ENCODE data around the gene SMARCAD1.

SMARCAD1 gene

DNA sequence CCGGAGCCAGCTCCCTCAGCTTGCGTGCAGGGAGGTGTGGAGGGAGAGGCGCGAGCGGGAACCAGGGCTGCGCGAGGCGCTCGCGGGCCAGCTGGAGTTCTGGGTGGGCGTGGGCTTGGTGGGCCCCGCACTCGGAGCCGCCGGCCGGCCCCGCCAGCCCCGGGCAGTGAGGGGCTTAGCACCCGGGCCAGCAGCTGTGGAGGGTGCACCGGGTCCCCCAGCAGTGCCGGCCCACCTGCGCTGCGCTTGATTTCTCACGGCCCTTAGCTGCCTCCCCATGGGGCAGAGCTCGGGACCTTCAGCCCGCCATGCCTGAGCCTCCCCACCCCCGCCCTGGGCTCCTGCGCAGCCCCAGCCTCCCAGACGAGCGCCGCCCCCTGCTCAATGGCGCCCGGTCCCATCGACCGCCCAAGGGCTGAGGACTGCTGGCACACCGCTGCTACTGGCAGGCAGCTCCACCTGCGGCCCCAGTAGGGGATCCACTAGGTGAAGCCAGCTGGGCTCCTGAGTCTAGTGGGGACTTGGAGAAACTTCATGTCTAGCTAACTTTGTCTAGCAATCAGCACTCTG lies 37.8 kb upstream of the SMARCAD1 start:
- no peak overlapping the region for H3K4me3 ChIP-seq (ENCODE audit: low read depth, low read length)
- TF ChIP-seq, protein P1, sequence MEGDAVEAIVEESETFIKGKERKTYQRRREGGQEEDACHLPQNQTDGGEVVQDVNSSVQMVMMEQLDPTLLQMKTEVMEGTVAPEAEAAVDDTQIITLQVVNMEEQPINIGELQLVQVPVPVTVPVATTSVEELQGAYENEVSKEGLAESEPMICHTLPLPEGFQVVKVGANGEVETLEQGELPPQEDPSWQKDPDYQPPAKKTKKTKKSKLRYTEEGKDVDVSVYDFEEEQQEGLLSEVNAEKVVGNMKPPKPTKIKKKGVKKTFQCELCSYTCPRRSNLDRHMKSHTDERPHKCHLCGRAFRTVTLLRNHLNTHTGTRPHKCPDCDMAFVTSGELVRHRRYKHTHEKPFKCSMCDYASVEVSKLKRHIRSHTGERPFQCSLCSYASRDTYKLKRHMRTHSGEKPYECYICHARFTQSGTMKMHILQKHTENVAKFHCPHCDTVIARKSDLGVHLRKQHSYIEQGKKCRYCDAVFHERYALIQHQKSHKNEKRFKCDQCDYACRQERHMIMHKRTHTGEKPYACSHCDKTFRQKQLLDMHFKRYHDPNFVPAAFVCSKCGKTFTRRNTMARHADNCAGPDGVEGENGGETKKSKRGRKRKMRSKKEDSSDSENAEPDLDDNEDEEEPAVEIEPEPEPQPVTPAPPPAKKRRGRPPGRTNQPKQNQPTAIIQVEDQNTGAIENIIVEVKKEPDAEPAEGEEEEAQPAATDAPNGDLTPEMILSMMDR (IDR thresholded peaks at IDR 0.05; ENCODE audit: control insufficient read depth, extremely low read depth, insufficient read depth), result no peak
- no peak for DNase-seq (ENCODE audit: low read depth)

DNA sequence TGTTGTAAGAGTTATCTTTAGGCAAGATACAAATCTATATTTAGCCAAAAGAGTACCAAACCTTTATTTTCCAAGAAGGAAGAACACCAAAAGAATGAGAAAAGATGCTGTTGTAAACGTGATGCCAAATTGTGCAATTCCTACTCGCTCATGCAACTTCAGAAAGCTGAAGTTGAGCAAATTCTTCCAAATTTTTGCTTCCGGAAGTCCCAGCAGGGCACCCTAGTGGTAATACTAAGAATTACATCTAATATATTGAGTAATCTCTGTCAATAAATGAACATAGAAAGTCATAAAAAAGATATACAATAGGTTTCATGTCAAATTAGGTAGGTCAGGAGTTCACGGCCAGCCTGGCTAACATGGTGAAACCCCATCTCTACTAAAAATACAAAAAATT lies 36.0 kb upstream of the SMARCAD1 start:
- TF ChIP-seq, protein P1 (IDR thresholded peaks at IDR 0.05; ENCODE audit: control insufficient read depth, extremely low read depth, insufficient read depth), result no peak
- H3K4me3 ChIP-seq (ENCODE audit: low read depth, low read length), result no peak overlapping the region
- no peak for DNase-seq (ENCODE audit: low read depth)

DNA sequence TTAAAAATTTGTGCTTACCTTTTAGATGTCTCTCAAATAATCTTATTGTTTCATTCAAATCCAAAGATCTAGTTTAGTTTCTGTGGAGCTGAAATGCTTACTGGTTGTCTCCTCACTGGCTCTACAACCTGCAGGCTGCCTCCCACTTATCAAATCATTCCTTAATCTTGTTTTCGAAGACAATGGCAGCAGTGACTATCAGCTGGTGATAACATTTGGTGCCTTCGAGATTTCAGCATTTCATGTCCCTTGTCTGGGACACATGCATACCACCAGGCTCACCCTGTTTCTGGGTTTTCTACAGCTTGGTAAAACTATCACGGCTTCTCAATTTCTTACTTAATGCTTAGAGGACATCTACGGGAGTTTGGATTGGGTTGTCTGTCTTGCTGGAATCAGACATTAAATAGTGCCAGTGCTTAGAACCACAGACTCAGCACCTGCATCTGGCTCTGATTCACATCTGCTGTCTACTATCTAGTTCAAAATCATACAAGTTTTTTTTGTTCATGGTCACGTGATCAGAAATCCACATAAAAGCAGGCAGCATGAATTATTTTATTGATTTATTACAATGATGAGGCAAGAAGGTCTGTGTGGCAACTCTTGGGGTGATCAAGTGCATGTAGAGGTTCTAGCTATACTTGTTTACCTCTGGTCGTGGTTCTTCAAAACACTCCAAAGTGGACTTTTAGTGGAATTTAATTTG lies 32.0 kb upstream of the SMARCAD1 start:
- TF ChIP-seq, protein P1 (IDR thresholded peaks at IDR 0.05; ENCODE audit: control insufficient read depth, extremely low read depth, insufficient read depth), result no peak
- no peak overlapping the region for H3K4me3 ChIP-seq (ENCODE audit: low read depth, low read length)
- no peak for DNase-seq (ENCODE audit: low read depth)

DNA sequence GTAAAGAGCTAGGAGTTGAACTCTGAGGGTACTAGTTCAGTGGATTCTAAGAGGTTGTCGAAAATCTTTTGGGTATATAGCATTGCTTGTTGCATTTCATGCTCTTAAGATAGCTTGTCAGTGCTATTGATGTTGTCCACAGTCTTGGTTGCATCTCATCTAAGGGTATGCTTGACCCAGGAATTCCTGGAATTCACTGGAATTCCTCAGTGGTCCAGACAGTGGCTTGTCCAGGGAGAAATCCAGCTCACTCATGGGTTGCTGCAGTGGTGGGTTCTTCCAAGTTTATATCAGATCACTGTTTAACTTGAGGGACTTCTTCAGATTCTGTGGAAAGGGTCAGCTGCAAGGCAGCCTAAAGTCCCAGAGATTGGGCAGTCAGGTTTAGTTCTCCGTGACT lies 29.8 kb upstream of the SMARCAD1 start:
- no peak overlapping the region for H3K4me3 ChIP-seq (ENCODE audit: low read depth, low read length)
- no peak for DNase-seq (ENCODE audit: low read depth)
- TF ChIP-seq, protein P1 (IDR thresholded peaks at IDR 0.05; ENCODE audit: control insufficient read depth, extremely low read depth, insufficient read depth), result no peak

DNA sequence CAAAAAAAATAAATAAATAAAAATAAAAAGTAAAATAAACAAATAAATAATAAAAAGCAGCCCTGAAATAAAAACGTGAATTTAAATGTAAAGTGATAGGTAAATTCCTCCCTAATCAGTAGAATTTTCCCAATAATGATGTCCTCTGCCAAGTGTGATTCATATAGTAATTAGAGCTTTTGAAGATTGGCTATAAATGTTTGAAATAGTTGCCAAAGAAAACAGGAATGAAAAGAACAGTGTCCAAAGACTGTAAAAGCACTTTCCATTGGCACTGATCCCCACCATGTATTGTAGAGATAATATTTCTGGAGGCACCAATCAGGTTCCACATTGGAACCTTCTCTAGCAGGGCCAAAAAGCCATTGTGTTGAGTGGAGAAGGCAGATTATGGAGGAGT lies 25.9 kb upstream of the SMARCAD1 start:
- TF ChIP-seq, protein P1 (IDR thresholded peaks at IDR 0.05; ENCODE audit: control insufficient read depth, extremely low read depth, insufficient read depth), result no peak
- peak; percentile 52 for DNase-seq (ENCODE audit: low read depth)

DNA sequence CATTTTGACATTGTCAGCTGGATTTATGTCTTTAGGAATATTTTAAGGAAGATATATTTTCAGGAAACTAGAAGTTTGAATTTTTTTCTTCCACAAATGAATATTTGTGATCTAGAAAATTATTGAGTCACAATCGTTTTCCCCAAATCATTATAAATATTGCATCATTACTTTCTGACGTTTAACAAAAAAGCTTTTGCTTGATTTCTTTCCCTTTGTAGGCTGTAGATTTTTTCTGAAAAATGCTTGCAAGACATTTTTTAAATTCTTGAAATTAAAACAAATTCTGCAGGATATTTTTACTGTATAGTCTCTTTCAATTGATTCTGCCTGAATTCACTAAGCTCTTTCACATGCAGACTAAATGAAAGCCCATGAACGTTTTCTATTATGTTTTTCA lies 4.9 kb upstream of the SMARCAD1 start:
- no peak for DNase-seq (ENCODE audit: low read depth)
- TF ChIP-seq, protein P1 (IDR thresholded peaks at IDR 0.05; ENCODE audit: control insufficient read depth, extremely low read depth, insufficient read depth), result no peak
- no peak overlapping the region for H3K4me3 ChIP-seq (ENCODE audit: low read depth, low read length)

More for the DNA sequence above, 25.9 kb upstream of the SMARCAD1 start:
- H3K4me3 ChIP-seq (ENCODE audit: low read depth, low read length), result no peak overlapping the region

DNA sequence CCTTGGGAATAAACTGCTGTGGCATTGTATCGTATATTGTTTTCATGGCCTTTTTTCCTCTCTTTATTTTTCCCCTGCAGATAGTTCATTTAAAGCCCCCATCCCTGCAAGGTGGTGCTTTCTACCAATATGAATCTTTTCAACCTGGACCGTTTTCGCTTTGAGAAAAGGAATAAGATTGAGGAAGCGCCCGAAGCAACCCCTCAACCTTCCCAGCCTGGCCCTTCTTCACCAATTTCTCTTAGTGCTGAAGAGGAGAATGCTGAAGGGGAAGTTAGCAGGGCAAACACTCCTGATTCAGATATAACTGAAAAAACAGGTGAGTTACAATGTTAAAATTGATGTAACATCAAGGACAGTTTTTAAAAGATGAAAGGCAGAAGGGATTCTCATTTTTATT lies 601 bp downstream of the SMARCAD1 start:
- peak overlapping the region; percentile 89 for H3K4me3 ChIP-seq (ENCODE audit: low read depth, low read length)
- DNase-seq (ENCODE audit: low read depth), result no peak
- TF ChIP-seq, protein P1 (IDR thresholded peaks at IDR 0.05; ENCODE audit: control insufficient read depth, extremely low read depth, insufficient read depth), result no peak
